Endothelial cell (in vitro differentiated cells): ENCODE data around the gene NOC2L. TPM values are rescaled to one million over a fixed set of nuclear protein-coding genes. Genes with fewer than 3 reads are reported as not detected.

Experiments
- DNase-seq: peaks from one replicate; pipeline ENCODE4 v3.0.0; 2021; ENCODE audit warnings: low spot score
- H3K27ac Mint-ChIP-seq: one replicate; pipeline ENCODE4 v1.8.0; 2021; ENCODE audit warnings: mixed read lengths, inconsistent platforms; ENCODE audit not compliant: unreplicated experiment
- H3K27me3 Mint-ChIP-seq: one replicate; pipeline ENCODE4 v1.8.0; 2021; ENCODE audit warnings: mild to moderate bottlenecking, moderate library complexity, mixed read lengths, inconsistent platforms; ENCODE audit not compliant: unreplicated experiment
- H3K36me3 Mint-ChIP-seq: one replicate; pipeline ENCODE4 v1.8.0; 2021; ENCODE audit warnings: mild to moderate bottlenecking, low read depth, mixed read lengths, inconsistent platforms; ENCODE audit not compliant: unreplicated experiment
- H3K4me1 Mint-ChIP-seq: one replicate; pipeline ENCODE4 v1.8.0; 2021; ENCODE audit warnings: mild to moderate bottlenecking, mixed read lengths, inconsistent platforms; ENCODE audit not compliant: unreplicated experiment
- H3K4me3 Mint-ChIP-seq: one replicate; pipeline ENCODE4 v1.8.0; 2021; ENCODE audit warnings: mild to moderate bottlenecking, mixed read lengths, inconsistent platforms; ENCODE audit not compliant: unreplicated experiment
- H3K9me3 Mint-ChIP-seq: one replicate; pipeline ENCODE4 v1.8.0; 2021; ENCODE audit warnings: mixed read lengths, inconsistent platforms; ENCODE audit not compliant: unreplicated experiment
- total RNA-seq: library from RNA; stranded (reverse); fragmentation: NEBNext Ultra II Directional; extraction: Animal tissue kit (Norgen Biotek cat#: 25700); gene quantifications from one replicate; pipeline ENCODE4 v1.2.1, GENCODE V29; 2021; ENCODE audit not compliant: unreplicated experiment
- TF ChIP-seq, protein P1 (sequence below): fragments of 200-600 bp; sonication (generic); IDR thresholded peaks from one replicate; pipeline ENCODE4 v1.5.0; 2021; ENCODE audit warnings: antibody characterized with exemption; ENCODE audit not compliant: unreplicated experiment

NOC2L gene
- total RNA-seq, 1 donor from 2014 or later, result 56.5 TPM

DNA sequence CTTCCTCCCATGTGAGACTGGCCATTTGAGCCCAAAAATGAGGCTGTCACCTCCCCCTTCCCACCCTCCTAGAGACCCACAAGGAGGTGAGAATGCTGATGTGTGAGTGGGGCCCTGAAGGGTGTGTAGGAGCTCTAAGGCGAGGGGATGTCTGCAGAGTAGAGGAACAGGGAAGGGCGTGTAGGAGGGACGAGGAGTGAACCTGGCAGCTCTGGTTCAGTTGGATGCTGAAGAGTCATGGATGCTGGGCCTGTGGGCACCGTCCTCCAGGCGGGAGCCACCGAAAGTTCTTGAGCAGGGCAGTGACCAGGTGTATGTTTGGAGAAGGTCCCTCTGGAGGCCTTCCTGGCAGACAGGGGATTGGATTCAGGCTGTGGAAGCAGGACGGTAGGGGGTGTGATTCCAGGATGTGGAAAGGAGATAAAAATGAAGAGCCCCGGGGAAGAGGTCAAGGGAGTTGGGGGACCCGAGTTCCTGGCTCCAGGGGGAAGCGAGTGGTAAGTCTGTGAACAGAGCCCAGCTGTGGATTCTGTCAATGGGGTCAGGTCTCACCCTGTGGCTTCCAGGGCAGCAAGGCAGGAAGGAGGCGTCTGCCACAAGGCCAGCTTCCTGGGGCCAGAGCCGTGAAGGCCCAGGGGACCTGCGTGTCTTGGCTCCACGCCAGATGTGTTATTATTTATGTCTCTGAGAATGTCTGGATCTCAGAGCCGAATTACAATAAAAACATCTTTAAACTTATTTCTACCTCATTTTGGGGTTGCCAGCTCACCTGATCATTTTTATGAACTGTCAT is 27.5 kb downstream of the NOC2L start:
- H3K4me1 Mint-ChIP-seq, result peaks cover 4% of the 10 kb centered on the region
- TF ChIP-seq, protein P1, sequence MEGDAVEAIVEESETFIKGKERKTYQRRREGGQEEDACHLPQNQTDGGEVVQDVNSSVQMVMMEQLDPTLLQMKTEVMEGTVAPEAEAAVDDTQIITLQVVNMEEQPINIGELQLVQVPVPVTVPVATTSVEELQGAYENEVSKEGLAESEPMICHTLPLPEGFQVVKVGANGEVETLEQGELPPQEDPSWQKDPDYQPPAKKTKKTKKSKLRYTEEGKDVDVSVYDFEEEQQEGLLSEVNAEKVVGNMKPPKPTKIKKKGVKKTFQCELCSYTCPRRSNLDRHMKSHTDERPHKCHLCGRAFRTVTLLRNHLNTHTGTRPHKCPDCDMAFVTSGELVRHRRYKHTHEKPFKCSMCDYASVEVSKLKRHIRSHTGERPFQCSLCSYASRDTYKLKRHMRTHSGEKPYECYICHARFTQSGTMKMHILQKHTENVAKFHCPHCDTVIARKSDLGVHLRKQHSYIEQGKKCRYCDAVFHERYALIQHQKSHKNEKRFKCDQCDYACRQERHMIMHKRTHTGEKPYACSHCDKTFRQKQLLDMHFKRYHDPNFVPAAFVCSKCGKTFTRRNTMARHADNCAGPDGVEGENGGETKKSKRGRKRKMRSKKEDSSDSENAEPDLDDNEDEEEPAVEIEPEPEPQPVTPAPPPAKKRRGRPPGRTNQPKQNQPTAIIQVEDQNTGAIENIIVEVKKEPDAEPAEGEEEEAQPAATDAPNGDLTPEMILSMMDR, result no peak
- peaks cover 17% of the 10 kb centered on the region for H3K27me3 Mint-ChIP-seq

DNA sequence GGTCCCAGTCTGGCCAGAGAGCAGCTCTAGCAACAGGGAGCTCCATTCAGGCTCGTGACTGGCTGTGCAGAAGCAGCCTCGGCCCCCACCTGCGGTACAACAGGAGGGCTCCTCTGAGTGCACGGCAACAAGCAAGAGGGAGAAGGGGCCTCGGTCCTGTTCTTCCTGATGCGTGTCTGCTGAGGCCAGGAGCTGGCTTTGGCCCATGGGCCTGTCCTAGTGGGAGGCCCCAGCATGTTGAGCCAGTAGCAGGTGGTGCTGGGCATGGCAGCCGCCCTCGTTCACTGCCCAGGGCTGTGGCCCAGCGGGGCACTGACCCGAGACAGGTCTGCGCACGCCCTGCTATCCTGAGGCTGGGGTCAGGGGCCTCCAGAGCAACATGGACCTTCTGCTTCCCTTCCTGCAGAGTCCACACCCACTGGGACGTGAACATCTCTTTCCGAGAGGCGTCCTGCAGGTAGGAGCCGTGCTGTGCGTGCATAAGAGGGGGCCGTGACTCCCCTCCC is 28.4 kb downstream of the NOC2L start:
- Mint-ChIP-seq H3K4me1 (peaks cover 4% of the 10 kb centered on the region), H3K4me3 (no peak overlapping the region), H3K9me3 (no peaks in the 10 kb centered on the region), H3K27me3 (peaks cover 23% of the 10 kb centered on the region), H3K27ac (no peak overlapping the region), H3K36me3 (no peaks in the 10 kb centered on the region)
- DNase-seq, result no peak
- TF ChIP-seq, protein P1, result no peak

More for the DNA sequence above, 27.5 kb downstream of the NOC2L start:
- H3K9me3 Mint-ChIP-seq, result no peaks in the 10 kb centered on the region
- no peaks in the 10 kb centered on the region for H3K36me3 Mint-ChIP-seq
- H3K27ac Mint-ChIP-seq, result no peak overlapping the region
- H3K4me3 Mint-ChIP-seq, result no peak overlapping the region
- no peak for DNase-seq

DNA sequence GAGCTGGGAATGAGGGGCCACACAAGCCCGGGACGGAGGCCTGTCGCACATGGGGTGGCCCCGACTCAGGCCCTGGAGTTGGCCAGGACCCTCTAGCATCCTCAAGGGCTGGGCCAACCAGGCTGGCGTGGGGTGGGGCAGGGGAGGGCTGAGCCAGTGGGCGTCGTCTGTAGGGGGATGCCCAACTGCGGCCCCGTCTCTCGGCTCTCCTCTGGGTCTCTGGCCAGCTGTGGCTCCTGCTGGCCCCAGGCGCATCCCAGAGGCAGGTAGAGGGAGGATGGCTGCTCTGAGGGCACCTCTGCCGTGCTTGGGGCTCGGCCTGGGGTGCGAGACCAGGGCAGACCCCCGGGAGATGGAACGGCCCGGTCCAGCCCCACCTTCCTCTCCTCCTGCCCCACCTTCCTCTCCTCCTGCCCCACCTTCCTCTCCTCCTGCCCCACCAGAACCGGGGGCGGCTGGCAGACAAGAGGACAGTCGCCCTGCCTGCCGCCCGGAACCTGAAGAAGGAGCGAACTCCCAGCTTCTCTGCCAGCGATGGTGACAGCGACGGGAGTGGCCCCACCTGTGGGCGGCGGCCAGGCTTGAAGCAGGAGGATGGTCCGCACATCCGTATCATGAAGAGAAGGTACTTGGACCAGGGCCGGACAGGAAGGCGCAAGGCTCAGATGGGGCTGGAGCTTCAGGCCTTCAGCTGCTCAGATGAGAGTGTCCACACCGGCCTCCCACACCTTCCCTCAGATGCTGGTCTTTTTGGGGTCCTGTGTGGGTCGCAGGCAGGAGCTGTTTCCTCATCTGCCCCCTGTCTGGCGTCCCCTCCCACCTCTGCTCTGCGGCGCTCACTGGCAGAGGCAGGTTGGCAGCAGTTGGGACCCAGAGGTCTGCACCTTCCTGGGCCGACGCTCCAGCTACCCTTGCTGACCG is 29.1 kb downstream of the NOC2L start:
- Mint-ChIP-seq H3K4me3 (no peak overlapping the region), H3K9me3 (no peaks in the 10 kb centered on the region), H3K36me3 (no peaks in the 10 kb centered on the region), H3K4me1 (peaks cover 4% of the 10 kb centered on the region), H3K27me3 (peaks cover 22% of the 10 kb centered on the region), H3K27ac (no peak overlapping the region)
- no peak for DNase-seq
- TF ChIP-seq, protein P1, result no peak

DNA sequence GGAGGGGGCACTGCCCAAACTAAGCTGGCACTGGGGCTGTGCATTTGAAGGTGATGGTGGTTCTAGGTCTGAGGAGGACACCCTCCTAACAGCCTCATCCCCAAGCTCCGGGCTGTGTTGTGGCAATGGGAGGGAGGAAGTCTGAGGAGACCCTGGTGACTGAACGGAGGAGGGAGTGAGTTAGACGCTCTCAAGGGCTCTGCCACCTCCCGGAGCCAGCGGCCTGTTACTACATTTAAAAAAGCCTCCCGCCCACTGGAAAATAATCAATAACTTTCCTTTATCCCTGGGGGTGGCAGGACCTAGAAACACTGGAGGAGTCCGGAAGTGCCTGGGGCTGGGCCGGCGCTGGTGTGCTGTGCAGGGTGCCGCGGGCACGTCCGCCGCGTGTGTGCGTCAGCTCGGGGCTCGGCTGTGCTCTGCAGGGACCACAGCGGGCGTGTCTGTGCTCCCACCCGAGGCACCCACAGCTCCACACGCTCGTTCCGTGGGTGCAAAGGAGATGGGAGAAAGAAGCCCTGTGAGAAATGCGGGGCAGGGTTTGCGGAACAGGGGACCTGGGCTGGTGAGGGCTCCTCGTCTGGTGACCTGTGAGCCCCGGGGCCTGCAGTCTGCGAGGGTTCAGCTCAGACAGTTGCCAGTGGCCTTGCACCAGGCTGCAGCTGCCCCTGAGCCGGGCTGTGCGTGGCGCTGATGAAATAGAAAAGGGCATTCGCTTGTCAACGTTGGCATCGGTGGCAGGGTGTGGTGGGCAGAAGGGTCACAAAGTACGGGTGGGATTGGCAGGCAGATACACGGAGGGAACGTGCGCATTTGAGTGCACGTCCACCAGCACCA is 30.0 kb downstream of the NOC2L start:
- H3K27ac Mint-ChIP-seq, result no peak overlapping the region
- no peaks in the 10 kb centered on the region for H3K9me3 Mint-ChIP-seq
- TF ChIP-seq, protein P1, result no peak
- H3K36me3 Mint-ChIP-seq, result no peaks in the 10 kb centered on the region
- H3K4me1 Mint-ChIP-seq, result peaks cover 4% of the 10 kb centered on the region
- H3K27me3 Mint-ChIP-seq, result peaks cover 20% of the 10 kb centered on the region
- no peak for DNase-seq
- H3K4me3 Mint-ChIP-seq, result no peak overlapping the region
